NCI-H1436 (cell line): ENCODE data around the gene EPB41L5.
"Not testable (repeated sequence)": the region's sequence is repeated elsewhere in the genome, so short reads cannot be mapped to it uniquely, and the experiment has no call there.

Experiments used
- DNase-seq: peaks from one replicate; lab custom pipeline; 2025; lab: John Stamatoyannopoulos, UW

EPB41L5 gene

DNA sequence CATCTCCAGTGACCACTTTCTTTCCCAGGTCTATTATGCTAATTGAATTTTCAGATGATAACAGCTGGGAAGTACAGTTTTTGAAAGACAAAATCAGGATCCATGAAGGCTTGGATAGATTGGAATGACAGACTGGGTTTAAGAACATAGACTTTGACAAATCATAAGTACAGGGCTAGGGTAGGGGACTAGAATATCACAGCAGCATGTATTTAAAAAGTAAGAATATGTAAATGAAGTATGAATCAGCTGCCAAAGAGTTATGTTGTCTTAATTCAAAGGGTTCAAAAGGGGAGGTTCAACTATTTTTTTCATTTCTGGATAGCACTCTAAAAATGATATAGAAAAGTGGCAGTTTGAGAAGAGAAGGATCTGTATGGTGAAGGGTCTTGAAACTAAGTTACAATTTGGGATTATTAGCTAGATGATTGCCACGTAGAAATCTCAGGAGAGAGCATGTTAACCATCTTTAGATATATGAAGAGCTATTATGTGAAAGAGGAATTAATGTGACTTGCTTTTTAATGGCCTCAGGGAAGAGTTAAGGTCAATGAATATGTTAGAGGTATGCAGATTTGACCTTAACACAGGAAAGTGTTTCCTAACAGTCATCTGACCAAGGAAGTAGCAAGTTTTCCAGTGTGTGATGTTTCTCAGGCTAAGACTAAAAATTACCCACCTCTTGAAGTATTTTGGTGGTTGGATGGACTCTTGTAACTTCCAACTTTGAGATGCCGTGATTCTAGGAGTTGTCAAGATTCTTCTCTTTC, 128.6 kb downstream of the EPB41L5 start:
- DNase-seq, result no peak

DNA sequence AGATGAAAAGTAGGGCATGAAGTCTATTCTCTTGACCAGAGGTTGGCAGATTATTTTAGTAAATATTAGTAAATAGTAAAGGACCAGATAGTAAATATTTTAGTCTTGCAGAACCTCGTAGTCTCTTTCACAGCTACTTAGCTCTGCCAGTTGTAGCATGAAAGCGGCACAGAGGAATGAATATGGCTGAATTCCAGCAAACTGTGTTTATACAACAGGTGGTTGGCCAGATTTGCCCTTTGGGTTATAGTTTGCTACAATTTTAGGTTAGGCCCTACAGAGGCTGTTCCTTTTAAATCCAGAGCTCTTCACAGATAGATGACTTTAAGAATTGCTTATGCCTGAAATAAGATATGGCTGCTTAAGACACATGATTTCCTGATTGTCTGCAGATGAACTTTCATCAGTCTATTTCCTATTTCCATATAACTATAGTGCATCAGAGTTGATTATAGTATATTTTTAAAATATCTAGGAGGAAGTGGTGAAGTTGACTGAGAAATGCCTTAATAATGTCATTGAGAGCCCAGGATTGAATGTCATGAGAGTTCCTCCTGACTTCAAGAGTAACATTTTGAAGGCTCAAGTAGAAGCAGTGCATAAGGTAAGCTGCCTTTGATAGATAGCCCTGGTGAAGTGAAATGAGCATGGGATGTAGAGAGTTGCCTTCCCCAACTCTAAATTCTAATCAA, 129.8 kb downstream of the EPB41L5 start:
- DNase-seq, result no peak

- DNase-seq, result no peak
Measured at GRCh38 chr2:120148229-120148628, 135.4 kb downstream of the EPB41L5 start.

DNA sequence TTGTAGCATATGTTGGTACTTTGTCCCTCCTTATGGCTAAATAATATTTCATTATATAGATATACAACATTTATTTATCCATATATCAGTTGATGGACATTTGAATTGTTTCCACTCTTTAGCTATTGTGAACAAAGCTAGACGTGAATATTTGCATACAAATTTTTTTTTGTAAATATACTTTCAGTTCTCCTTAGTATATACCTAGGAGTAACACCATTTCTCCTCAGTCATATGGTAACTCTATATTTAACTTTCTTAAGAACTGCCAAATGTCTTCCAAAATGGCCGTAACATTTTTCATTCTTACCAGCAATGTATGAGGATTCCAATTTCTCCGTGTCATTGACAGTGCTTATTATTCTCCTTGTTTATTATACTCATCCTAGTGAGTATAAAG, 135.8 kb downstream of the EPB41L5 start:
- DNase-seq, result no peak

DNA sequence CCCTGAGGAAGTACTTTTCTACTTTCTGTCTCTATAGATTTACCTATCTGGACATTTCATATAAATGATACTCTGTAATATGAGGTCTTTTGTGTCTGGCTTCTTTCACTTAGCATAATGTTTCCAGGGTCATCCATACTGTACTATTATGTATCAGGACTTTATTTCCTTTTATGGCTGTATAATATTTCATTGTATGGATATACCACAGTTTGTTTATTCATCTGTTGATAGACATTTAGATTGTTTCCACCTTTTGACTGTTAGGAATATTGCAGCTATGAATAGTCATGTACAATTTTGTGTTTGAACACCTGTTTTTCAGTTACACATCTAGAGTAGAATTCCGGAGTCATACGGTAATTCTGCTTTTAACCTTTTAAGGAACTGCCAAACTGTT, 136.5 kb downstream of the EPB41L5 start:
- no peak for DNase-seq

- no peak for DNase-seq
Measured at GRCh38 chr2:120150040-120150482, 137.2 kb downstream of the EPB41L5 start.

GRCh38 chr2:120155308-120155707, 142.4 kb downstream of the EPB41L5 start:
- DNase-seq, result no peak

GRCh38 chr2:120158658-120159057, 145.8 kb downstream of the EPB41L5 start:
- not testable (repeated sequence) for DNase-seq

GRCh38 chr2:120161190-120161589, 148.3 kb downstream of the EPB41L5 start:
- DNase-seq, result no peak

DNA sequence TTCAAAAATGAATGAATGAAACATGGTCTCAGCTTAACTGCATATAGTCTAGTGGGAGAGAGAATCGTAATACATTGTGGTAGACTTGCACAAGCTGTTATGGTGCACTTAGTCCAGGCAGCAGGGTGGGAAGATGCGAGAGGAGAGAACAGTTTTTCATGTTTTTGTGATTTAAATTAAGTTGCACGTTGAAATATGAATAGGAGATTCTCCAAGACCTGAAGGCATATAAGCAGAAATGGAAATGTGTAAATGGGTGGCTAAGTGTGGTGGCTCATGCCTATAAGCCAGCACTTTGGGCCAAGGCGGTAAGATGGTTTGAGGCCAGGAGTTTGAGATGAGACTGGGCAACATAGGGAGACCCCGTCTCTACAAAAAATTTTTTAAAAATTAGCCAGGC, 149.8 kb downstream of the EPB41L5 start:
- DNase-seq, result no peak

DNA sequence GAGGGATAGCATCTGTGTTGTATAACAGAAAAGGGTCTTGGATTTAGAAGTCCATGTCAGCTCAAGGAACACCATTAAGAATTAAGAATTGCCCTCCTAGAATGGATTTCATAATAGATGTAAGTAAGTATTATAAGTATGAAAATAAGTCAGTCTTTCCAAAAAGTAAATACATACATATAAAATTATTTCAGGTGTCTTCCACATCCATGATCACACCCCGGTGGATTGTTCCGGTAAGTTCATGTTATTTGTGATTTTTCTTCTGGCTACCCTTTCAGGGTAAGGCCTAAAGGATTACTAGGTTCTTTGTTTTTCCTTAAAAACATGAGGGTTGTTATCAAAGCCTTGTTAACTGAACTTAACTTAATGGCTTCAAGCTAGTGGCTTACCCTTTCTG, 154.4 kb downstream of the EPB41L5 start:
- DNase-seq, result no peak

DNA sequence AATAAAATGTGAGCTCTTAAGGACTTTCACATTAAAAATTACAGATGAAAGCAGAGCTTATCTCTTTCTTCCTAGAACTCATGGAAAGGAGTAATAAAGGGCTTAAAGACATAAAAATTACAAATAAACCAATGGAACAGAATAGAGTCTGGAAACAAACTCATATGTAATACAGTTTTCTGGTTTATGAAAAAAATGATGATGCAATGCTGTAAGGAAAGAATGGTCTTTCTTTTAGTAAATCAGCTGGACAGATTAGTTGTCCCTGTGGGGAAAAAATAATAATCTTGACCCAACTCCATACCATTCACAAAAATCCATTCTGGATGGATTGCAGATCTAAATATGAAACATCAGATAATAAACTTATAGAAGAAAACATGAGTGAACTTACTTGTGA, 156.1 kb downstream of the EPB41L5 start:
- no peak for DNase-seq

DNA sequence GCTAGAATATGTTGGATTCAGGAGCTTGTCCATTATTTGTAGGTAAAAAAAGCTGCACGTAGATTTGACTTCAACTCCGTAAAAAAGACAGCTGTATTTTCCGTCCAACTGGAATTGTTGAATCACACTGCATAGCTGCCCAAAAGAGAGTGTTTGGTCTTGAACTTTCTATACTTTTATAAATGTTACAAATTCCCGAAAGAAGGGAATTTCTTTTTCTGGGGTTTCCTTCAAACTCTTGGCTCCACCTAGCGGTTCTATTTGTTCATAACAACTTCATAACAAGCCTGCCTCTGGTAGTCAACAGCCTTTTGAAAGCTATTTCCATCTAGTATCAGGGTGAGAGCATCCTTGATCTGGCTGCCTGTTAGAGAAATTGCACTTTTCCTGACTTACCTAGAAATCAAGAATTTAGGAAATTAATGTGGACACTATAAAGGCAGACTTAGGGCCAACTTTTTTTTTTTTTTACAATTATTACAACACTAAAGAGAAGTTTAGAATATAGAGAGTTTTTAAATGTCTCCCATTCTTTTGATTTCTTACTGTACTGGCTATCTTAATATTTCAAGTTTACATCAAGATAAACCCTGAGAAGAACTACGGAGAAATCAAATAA, 162.2 kb downstream of the EPB41L5 start:
- DNase-seq, result peak; percentile 60

DNA sequence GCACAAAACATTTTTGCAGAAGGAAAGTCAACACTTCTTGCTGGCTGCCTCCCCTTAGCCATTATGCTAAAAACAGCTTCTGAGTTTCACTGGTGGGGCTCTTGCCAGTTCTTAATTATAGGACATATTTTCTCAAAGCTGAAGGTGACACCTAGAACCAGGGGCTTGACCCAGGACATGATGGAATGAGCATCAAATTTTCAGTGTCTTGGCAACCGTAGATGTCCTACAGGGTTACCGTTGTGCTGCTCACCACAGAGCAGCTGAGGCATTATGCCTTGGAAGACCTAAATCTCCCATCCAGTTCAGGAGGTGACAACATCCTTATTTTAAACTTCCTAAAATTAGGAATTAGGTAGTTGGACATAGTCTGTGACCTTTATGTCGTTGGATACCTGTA, 163.6 kb downstream of the EPB41L5 start:
- DNase-seq, result no peak

DNA sequence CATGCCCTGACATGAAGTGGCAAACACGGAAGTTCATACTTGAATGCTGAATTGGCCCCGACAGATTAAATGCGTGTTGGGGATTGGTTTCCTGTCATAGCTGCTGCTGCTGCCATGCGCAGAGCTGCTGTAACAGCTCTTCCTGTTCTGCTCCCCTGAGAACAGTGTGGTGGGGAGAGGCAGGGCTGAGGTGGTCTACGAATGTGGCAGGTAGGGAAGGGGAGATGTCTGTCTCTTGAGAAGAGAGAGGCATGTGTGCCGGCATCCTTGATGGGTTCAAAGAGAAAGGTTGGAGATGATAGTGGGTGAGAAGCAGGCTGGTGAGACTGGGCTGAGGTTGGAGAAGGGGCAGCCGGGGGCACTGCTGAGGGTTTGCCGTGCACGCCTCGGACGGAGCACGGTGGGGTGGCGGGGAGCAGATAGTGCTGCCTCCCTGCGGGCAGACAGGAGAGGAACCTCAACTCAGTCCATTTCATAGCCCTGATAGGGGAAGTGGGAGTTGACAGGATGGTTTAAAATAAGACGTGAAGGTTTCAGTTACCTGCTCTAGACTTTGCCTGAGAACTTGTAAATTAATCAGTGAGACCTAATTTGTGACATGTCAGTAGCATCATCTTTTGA, 164.2 kb downstream of the EPB41L5 start:
- no peak for DNase-seq

GRCh38 chr2:120177973-120178372, 165.1 kb downstream of the EPB41L5 start:
- DNase-seq, result no peak

GRCh38 chr2:120179396-120179795, 166.5 kb downstream of the EPB41L5 start:
- no peak for DNase-seq

- DNase-seq, result no peak
Measured at GRCh38 chr2:120180066-120180465, 167.2 kb downstream of the EPB41L5 start.

DNA sequence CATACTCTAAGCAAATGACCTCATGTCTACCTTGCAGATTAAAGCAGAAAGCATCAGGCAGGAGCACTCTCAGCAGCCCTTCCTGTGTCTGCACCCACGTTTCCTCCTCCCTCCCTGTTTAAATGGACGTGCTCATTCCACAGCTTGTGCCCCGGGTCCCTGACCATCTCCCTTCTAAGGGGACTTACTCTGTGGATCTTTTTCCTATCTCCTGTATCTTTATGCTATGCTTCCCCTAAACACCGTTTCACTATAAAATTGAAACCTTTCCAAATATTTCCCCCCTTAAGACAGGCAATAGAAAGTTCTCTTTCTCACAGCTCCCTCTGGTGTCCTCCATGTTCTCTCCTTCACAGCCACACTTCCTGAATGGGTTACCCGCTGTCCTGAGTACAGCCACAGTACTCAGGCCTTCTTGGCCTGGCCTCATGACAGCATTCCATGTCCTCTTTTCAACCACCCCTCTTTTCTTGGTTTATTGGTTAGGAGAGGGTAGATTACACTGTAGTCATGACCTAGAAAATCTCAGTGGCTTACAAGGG, 169.2 kb downstream of the EPB41L5 start:
- no peak for DNase-seq

DNA sequence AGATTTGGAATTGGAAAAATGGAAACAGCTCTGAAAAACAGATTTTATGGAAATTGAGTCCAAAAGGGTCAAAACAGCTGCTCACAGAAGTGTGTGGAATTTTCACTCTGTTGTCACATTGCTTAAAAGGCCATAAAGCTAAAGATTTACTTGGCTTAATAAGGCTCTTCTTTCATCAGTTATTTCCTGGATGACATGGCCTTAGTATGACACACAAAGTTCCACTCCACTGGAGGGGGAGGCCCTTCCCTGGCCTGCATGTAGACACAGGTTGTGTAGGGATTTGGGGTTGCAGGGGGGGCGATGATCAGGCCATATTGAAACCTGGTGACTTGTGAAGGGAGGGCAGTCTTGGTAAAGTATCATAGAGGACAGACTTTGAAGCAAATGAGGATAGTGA, 176.3 kb downstream of the EPB41L5 start:
- no peak for DNase-seq

DNA sequence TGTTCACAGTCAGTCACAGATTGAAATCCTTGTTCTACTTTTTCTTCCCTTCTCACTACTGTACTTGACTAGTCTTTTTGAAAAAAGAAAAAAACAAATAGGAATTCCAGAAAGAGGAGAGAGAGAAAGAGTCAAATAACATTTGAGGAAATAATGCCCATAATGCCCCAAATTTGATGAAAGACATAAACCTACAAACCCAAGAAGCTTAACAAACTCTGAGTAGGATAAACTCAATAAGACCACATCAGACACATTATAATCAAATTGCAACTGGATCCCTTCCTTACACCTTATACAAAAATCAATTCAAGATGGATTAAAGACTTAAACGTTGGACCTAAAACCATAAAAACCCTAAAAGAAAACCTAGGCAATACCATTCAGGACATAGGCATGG, 179.4 kb downstream of the EPB41L5 start:
- no peak for DNase-seq

DNA sequence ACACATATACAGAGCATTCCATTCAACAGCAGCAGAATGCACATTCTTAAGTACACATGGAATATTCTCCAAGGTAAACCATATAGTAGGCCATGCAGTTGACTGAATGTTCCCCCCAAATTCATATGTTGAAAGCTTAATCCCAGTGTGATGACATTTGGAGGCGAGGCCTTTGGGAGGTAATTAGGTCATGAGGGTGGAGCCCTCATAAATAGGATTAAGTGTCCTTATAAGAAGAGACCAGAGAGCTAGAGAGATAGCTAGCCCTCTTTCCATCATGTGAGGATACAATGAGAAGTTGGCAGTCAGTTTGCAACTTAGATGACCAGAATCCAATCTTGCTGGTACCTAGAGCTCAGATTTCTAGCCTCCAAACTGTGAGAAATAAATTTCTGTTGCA, 182.7 kb downstream of the EPB41L5 start:
- DNase-seq, result no peak
